ENCODE results near the gene TBC1D10B. TPM values are rescaled to one million over a fixed set of nuclear protein-coding genes. Genes with fewer than 3 reads are reported as not detected.

The TBC1D10B gene
- total and polyA plus RNA-seq, 8 donors = 29.5 to 43.7 (median 34.4) TPM

- Histone ChIP-seq H3K9me3 (no peaks in the 10 kb centered on the region), H3K27ac (peak overlapping the region in 1 of 2 donors; percentile 53), H3K27me3 (no peaks in the 10 kb centered on the region), H3K4me1 (peaks cover 21 to 50% of the 10 kb centered on the region in 2 donors), H3K4me3 (no peak overlapping the region), H3K36me3 (peaks cover 0 to 51% of the 10 kb centered on the region in 2 donors)
- ATAC-seq = no peak
- intact Hi-C loops (cut with DNase I) = no loop called here
- TF ChIP-seq CTCF (IDR thresholded peaks at IDR 0.05) = no peak
- DNase-seq = no peak
These were observed 19.3 kb downstream of the TBC1D10B start for GRCh38 chr16:30351001-30351441.

GRCh38 chr16:30350134-30350871, 20.0 kb downstream of the TBC1D10B start:
- no peak for DNase-seq
- Histone ChIP-seq H3K27ac (peak overlapping the region in 1 of 2 donors; percentile 53), H3K27me3 (no peaks in the 10 kb centered on the region), H3K9me3 (no peaks in the 10 kb centered on the region), H3K4me1 (peaks cover 18 to 46% of the 10 kb centered on the region in 2 donors), H3K36me3 (peaks cover 0 to 51% of the 10 kb centered on the region in 2 donors), H3K4me3 (no peak overlapping the region)
- TF ChIP-seq CTCF (IDR thresholded peaks at IDR 0.05) = no peak
- ATAC-seq = no peak
- intact Hi-C loops (cut with DNase I) = no loop called here

- Histone ChIP-seq H3K36me3 (peaks cover 0 to 51% of the 10 kb centered on the region in 2 donors), H3K9me3 (no peaks in the 10 kb centered on the region), H3K4me1 (peaks cover 18 to 46% of the 10 kb centered on the region in 2 donors), H3K27ac (no peak overlapping the region), H3K27me3 (no peaks in the 10 kb centered on the region), H3K4me3 (no peak overlapping the region)
- DNase-seq = no peak
- intact Hi-C loops (cut with DNase I) = no loop called here
- TF ChIP-seq CTCF (IDR thresholded peaks at IDR 0.05) = no peak
- ATAC-seq = no peak
These were observed 20.6 kb downstream of the TBC1D10B start for GRCh38 chr16:30349675-30350074.

- H3K4me1 ChIP-seq = peaks cover 12 to 39% of the 10 kb centered on the region in 2 donors
- peaks cover 0 to 51% of the 10 kb centered on the region in 2 donors for H3K36me3 ChIP-seq
- TF ChIP-seq CTCF (IDR thresholded peaks at IDR 0.05) = no peak
- DNase-seq (no peak), ATAC-seq (no peak)
- H3K27ac ChIP-seq = no peak overlapping the region
- no peak overlapping the region for H3K4me3 ChIP-seq
- intact Hi-C loops (cut with DNase I) = no loop called here
- H3K27me3 ChIP-seq = no peaks in the 10 kb centered on the region
- no peaks in the 10 kb centered on the region for H3K9me3 ChIP-seq
These were observed 21.4 kb downstream of the TBC1D10B start for GRCh38 chr16:30348929-30349328.

GRCh38 chr16:30348113-30348512, 22.2 kb downstream of the TBC1D10B start:
- no peak for ATAC-seq
- no peak overlapping the region for H3K4me3 ChIP-seq
- DNase-seq = no peak
- TF ChIP-seq CTCF (IDR thresholded peaks at IDR 0.05) = no peak
- H3K27ac ChIP-seq = no peak overlapping the region
- intact Hi-C loops (cut with DNase I) = no loop called here
- peaks cover 11 to 31% of the 10 kb centered on the region in 2 donors for H3K4me1 ChIP-seq
- H3K9me3 ChIP-seq = no peaks in the 10 kb centered on the region
- H3K36me3 ChIP-seq = peaks cover 0 to 43% of the 10 kb centered on the region in 2 donors
- no peaks in the 10 kb centered on the region for H3K27me3 ChIP-seq
